GM12878 (cell line): ENCODE measurements around the gene FBXO7. TPM values are rescaled to one million over a fixed set of nuclear protein-coding genes. Genes with fewer than 3 reads are reported as not detected.

Source experiments
- ATAC-seq: fragments of 200-7000 bp; cut with Tn5 transposase; 3 replicates; pipeline ENCODE4 v1.9.1; 2020; ENCODE audit warnings: mild to moderate bottlenecking, moderate library complexity
- BruUV-seq: library from RNA; stranded (reverse); fragments of 400-500 nt; replicated peaks from 2 replicates; lab custom pipeline; 2021; lab: Mats Ljungman, UMichigan
- CTCF ChIA-PET: fragments of 300-600 bp; sonication (Branson Sonifier 250); formaldehyde crosslinking; extraction: SDS; loops from one replicate; lab custom pipeline; 2021; ENCODE audit warnings: inconsistent platforms; lab: Yijun Ruan, JAX
- POLR2A ChIA-PET: fragments of 350-600 bp; formaldehyde crosslinking; extraction: SDS; loops from one replicate; lab custom pipeline; 2021; ENCODE audit warnings: inconsistent platforms; lab: Charles Lee
- RAD21 ChIA-PET: fragments of 300-600 bp; sonication (Branson Sonifier 250); formaldehyde crosslinking; loops from one replicate; lab custom pipeline; 2023; ENCODE audit warnings: antibody characterized with exemption; ENCODE audit not compliant: unreplicated experiment; lab: Charles Lee
- SMC1A ChIA-PET: fragments of 300-600 bp; sonication (Branson Sonifier 250); formaldehyde crosslinking; loops from one replicate; lab custom pipeline; 2023; ENCODE audit not compliant: unreplicated experiment, uncharacterized antibody; lab: Charles Lee
- DNase-seq: peaks from one replicate; pipeline ENCODE4 v3.0.0-alpha.2; 2011; ENCODE audit warnings: low read depth, low spot score
- FAIRE-seq: peaks from 3 replicates; lab custom pipeline; 2011; peaks lifted over from hg19 to GRCh38; lab: Jason Lieb, UNC
- H2AFZ ChIP-seq: 2 replicates; pipeline ENCODE4 v1.6.0; 2011; ENCODE audit warnings: low read depth, low read length, control low read depth; ENCODE audit not compliant: control insufficient read depth
- H3K27ac ChIP-seq: 2 replicates; pipeline ENCODE4 v1.5.1; 2011; ENCODE audit warnings: control low read depth; ENCODE audit not compliant: control insufficient read depth, insufficient read depth
- H3K27me3 ChIP-seq, 2 experiments: replicated peaks in 1 of 2; 2 replicates each; pipeline versions ENCODE4 v1.6.0 to v1.6.1; 2011; ENCODE audit warnings: low read length in 1 of 2; ENCODE audit not compliant: control insufficient read depth in 2 of 2, insufficient read depth in 2 of 2
- H3K36me3 ChIP-seq, 2 experiments: 2 replicates each; pipeline ENCODE4 v1.5.1; 2011; ENCODE audit warnings: low read length in 1 of 2; ENCODE audit not compliant: control insufficient read depth in 2 of 2, insufficient read depth in 2 of 2
- H3K4me1 ChIP-seq: 2 replicates; pipeline ENCODE4 v1.6.1; 2011; ENCODE audit warnings: mild to moderate bottlenecking, low read length, moderate library complexity, mixed read lengths; ENCODE audit not compliant: control insufficient read depth, insufficient read depth
- H3K4me2 ChIP-seq: 2 replicates; pipeline ENCODE4 v1.6.0; 2011; ENCODE audit warnings: control low read depth; ENCODE audit not compliant: control insufficient read depth, insufficient read depth
- H3K4me3 ChIP-seq: fragments of 200-600 bp; sonication (generic); 2 replicates; pipeline ENCODE4 v1.5.1; 2016
- H3K79me2 ChIP-seq: 2 replicates; pipeline ENCODE4 v1.6.0; 2011; ENCODE audit warnings: low read length; ENCODE audit not compliant: control insufficient read depth, insufficient read depth
- H3K9ac ChIP-seq: 2 replicates; pipeline ENCODE4 v1.8.0; 2011; ENCODE audit warnings: low read length, control low read depth, mixed read lengths; ENCODE audit not compliant: control insufficient read depth, insufficient read depth
- H3K9me3 ChIP-seq: replicated peaks from 3 replicates; pipeline ENCODE4 v1.5.1; 2011; ENCODE audit warnings: mild to moderate bottlenecking, low read length; ENCODE audit not compliant: control insufficient read depth, insufficient read depth
- H4K20me1 ChIP-seq: 2 replicates; pipeline ENCODE4 v1.6.0; 2011; ENCODE audit not compliant: control insufficient read depth, insufficient read depth
- BHLHE40 ChIP-seq, 2 experiments: fragments of 450-650 bp in 1 of 2; IDR thresholded peaks; 2 replicates each; pipeline ENCODE4 v1.6.1; 2011 to 2017; ENCODE audit warnings: low read depth in 2 of 2, borderline replicate concordance in 1 of 2, improper control_type of control experiment in 1 of 2, low read length in 1 of 2, mild to moderate bottlenecking in 1 of 2
- BMI1 ChIP-seq: fragments of 450-650 bp; IDR thresholded peaks from 2 replicates; pipeline ENCODE4 v1.6.1; 2016; ENCODE audit warnings: mild to moderate bottlenecking, moderate library complexity, borderline replicate concordance
- CHD1 ChIP-seq: IDR thresholded peaks from 2 replicates; pipeline ENCODE4 v1.6.1; 2012; ENCODE audit warnings: low read depth, low read length, improper control_type of control experiment
- GABPA ChIP-seq: IDR thresholded peaks from 2 replicates; pipeline ENCODE4 v1.6.1; 2014; ENCODE audit warnings: antibody characterized with exemption, low read depth, mild to moderate bottlenecking, inconsistent platforms
- JUNB ChIP-seq: IDR thresholded peaks from 2 replicates; pipeline ENCODE4 v1.6.1; 2016; ENCODE audit warnings: antibody characterized with exemption, mild to moderate bottlenecking
- ZNF217 ChIP-seq: fragments of 450-650 bp; IDR thresholded peaks from 2 replicates; pipeline ENCODE4 v1.6.1; 2017; ENCODE audit warnings: antibody characterized with exemption, mild to moderate bottlenecking
- ZNF24 ChIP-seq: fragments of 450-650 bp; IDR thresholded peaks from 2 replicates; pipeline ENCODE4 v1.6.1; 2017; ENCODE audit warnings: antibody characterized with exemption, mild to moderate bottlenecking
- WGBS: methylation state at CpG from one replicate; pipeline ENCODE4 v1.1.6; 2016; ENCODE audit warnings: low lambda C conversion rate; ENCODE audit not compliant: insufficient replicate concordance, insufficient coverage; ENCODE audit errors: missing lambda C conversion rate; 5-methylcytosine and 5-hydroxymethylcytosine counted together
- in situ Hi-C: fragments of 300-500 bp; cut with MboI; formaldehyde crosslinking; loops from 9 replicates; pipeline ENCODE4 v1.14.3; 2018; ENCODE audit warnings: mixed read lengths
- intact Hi-C: fragments of 100-400 bp; cut with micrococcal nuclease; formaldehyde crosslinking; loops from one replicate; pipeline ENCODE4 v1.14.2; 2022; ENCODE audit not compliant: unreplicated experiment
- polyA plus RNA-seq, 11 experiments: library from polyadenylated mRNA; depleted of rRNA in 4 of 11; unstranded in 6 of 11; stranded (reverse) in 5 of 11; fragments of >200 nt; fragmentation: Nextera tagmentation in 4 of 11; fragmentation: Illumina TruSeq in 1 of 11; extraction: Ambion mirVana in 4 of 11; extraction: Trizol in 1 of 11; gene quantifications; 1 replicate in 1 of 11; 2 replicates in 10 of 11; pipeline versions ENCODE4 v1.2.1 to v1.2.3, GENCODE V29; 2011 to 2016; ENCODE audit warnings: inconsistent platforms in 2 of 11, missing spikeins in 2 of 11, low read depth in 1 of 11
- total RNA-seq, 4 experiments: library from RNA; depleted of rRNA in 3 of 4; stranded (reverse); fragments of >200 nt in 3 of 4; fragmentation: Illumina TruSeq in 1 of 4; extraction: Trizol in 1 of 4; gene quantifications; 2 replicates each; pipeline versions ENCODE4 v1.2.1 to v1.2.3, GENCODE V29; 2013 to 2021

Gene FBXO7
- total and polyA plus RNA-seq, 10 of the 15 experiments (the other 5 are each of a cell fraction or from before 2014, with no cell fraction given): 37.3 to 192 (median 110) TPM

DNA sequence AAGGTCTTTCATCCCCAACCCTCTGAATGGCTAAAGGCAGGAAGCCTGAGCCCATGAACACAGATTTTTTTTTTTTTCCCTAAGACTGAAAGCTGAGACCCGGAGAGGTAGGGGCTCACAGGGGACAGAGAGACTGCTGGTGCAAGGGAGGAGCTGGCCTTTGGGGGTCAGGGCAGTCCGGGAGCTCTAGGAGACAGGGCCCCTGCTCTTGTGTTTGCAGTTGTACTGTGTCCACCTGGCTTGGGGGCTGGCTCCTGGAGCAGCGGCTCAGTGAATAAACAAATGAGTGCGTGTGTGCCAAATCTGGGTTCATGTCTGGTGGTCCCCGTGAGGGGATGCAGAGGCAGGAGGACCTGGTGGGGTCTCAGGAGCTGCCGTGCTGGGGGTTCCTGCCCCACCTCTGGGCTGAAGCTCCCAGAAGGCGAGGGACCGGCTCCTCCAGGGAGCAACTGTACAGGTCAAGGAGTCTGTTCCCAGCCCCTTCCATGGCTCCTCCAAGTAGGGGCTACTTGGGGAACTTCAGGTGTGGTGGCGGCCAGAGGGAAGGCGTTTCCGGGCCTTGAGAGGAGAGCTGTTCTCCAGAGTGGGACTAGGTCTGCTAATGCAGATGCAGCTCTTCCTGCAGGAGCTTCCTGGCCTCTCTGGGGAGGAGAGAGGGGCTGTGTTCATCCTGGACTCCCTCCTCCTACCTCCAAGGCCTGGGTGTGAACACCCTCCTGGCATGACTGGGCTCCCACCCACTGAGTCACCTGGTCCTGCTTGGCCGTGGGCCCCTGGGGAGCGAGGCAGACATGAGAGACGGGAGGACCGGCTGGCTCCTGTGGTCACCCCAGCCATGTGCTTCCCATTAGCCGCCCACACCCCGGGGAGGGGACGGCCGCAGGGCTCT is 57.6 kb downstream of the FBXO7 start:
- TF ChIP-seq GABPA (no peak), ZNF24 (no peak), CHD1 (no peak), ZNF217 (no peak), BHLHE40 (IDR thresholded peaks at IDR 0.05; ENCODE audit: borderline replicate concordance in 1 of 2, low read depth in 2 of 2, low read length in 1 of 2) (0 out of 4 replicates have a peak, but pooled peaks of 1 of the 2 experiments have one; percentile 69), BMI1 (no peak), JUNB (no peak)
- no TSS peak for BruUV-seq
- H3K9ac ChIP-seq: no peak overlapping the region
- H3K36me3 ChIP-seq: no peaks in the 10 kb centered on the region
- CTCF ChIA-PET: interaction anchor here (0.6 to 7.3 kb wide), 4 partner anchors 8 to 677 kb away, joined by 3 to 108 read pairs (median 4); no protein-coding TSS in a partner anchor
- no peaks in the 10 kb centered on the region for H3K9me3 ChIP-seq
- H3K27me3 ChIP-seq: peaks cover 0 to 2% of the 10 kb centered on the region in 2 experiments; a peak in 1 of 4 replicates
- H3K4me3 ChIP-seq: no peak overlapping the region
- in situ Hi-C loops (no loop called here), intact Hi-C loops (no loop called here)
- H2AFZ ChIP-seq: no peak overlapping the region
- no peak overlapping the region for H3K27ac ChIP-seq
- SMC1A ChIA-PET: interaction anchor here (0.6 to 0.7 kb wide), 4 partner anchors 28 to 1196 kb away, joined by 3 to 4 read pairs (median 4); no protein-coding TSS in a partner anchor
- WGBS: 34% methylated on average over 19 of the region's 19 CpGs
- ATAC-seq (no peak), DNase-seq (no peak), FAIRE-seq (no peak)
- no peaks in the 10 kb centered on the region for H3K79me2 ChIP-seq
- H4K20me1 ChIP-seq: no peaks in the 10 kb centered on the region
- H3K4me2 ChIP-seq: no peak overlapping the region
- POLR2A ChIA-PET: interaction anchor here (0.7 kb wide), 1 partner anchor 113 kb away, joined by 3 read pairs; no protein-coding TSS in a partner anchor
- no peaks in the 10 kb centered on the region for H3K4me1 ChIP-seq
- RAD21 ChIA-PET: interaction anchor here (5.5 kb wide), 1 partner anchor 265 kb away, joined by 55 read pairs; no protein-coding TSS in a partner anchor
